ENCODE measurements around the gene ZNF574.

The ZNF574 gene

GRCh38 chr19:42060117-42060516, 15.8 kb upstream of the ZNF574 start:
- DNase-seq, result no peak

- no peak for DNase-seq
These were observed 13.6 kb upstream of the ZNF574 start for GRCh38 chr19:42062381-42062780.

GRCh38 chr19:42064432-42064831, 11.5 kb upstream of the ZNF574 start:
- DNase-seq, result no peak

- no peak for DNase-seq
These were observed 10.9 kb upstream of the ZNF574 start for GRCh38 chr19:42065051-42065450.

GRCh38 chr19:42065511-42065910, 10.5 kb upstream of the ZNF574 start:
- no peak for DNase-seq

GRCh38 chr19:42066075-42066754, 9.8 kb upstream of the ZNF574 start:
- DNase-seq, result no peak

- no peak for DNase-seq
These were observed 8.6 kb upstream of the ZNF574 start for GRCh38 chr19:42067315-42067888.

GRCh38 chr19:42068361-42068755, 7.6 kb upstream of the ZNF574 start:
- no peak for DNase-seq

GRCh38 chr19:42068756-42069571, 7.0 kb upstream of the ZNF574 start:
- DNase-seq, result no peak

- DNase-seq, result no peak
These were observed 6.2 kb upstream of the ZNF574 start, which contains the start of gene GRIK5 for GRCh38 chr19:42069619-42070351. Gene GRIK5 (minus strand): TSS chr19:42070206. CDS start chr19:42065770, 4,436 bp downstream.

- no peak for DNase-seq
These were observed 4.7 kb upstream of the ZNF574 start for GRCh38 chr19:42071247-42071646.

GRCh38 chr19:42074513-42075363, 1.2 kb upstream of the ZNF574 start:
- DNase-seq, result no peak

- no peak for DNase-seq
These were observed 676 bp upstream of the ZNF574 start for GRCh38 chr19:42075364-42075615.

- no peak for DNase-seq
These were observed 496 bp downstream of the ZNF574 start for GRCh38 chr19:42076380-42076944.

GRCh38 chr19:42078058-42078457, 2.1 kb downstream of the ZNF574 start:
- no peak for DNase-seq

GRCh38 chr19:42078538-42079275, 2.7 kb downstream of the ZNF574 start:
- DNase-seq, result no peak

GRCh38 chr19:42079276-42079669, 3.3 kb downstream of the ZNF574 start:
- no peak for DNase-seq

GRCh38 chr19:42079886-42080763, 4.2 kb downstream of the ZNF574 start:
- DNase-seq, result no peak

GRCh38 chr19:42080764-42081375, 4.9 kb downstream of the ZNF574 start:
- DNase-seq, result no peak
